Mammary epithelial cell (primary cell): ENCODE measurements around the gene KEAP1.

Experiments
- CTCF ChIP-seq, 2 donors: IDR thresholded peaks in 1 of 2; conservative IDR thresholded peaks in 1 of 2; 2 replicates each; pipeline ENCODE4 v1.5.1; 2011 to 2012; ENCODE audit warnings: inconsistent platforms in 2 of 2, low read length in 2 of 2, mild to moderate bottlenecking in 2 of 2, control low read depth in 1 of 2, low read depth in 1 of 2; ENCODE audit not compliant: insufficient read depth in 1 of 2; ENCODE audit errors: extremely low read depth in 1 of 2
- EZH2 ChIP-seq: IDR thresholded peaks from 2 replicates; pipeline ENCODE4 v1.6.1; 2012; ENCODE audit warnings: low read length, inconsistent platforms, borderline replicate concordance

DNA sequence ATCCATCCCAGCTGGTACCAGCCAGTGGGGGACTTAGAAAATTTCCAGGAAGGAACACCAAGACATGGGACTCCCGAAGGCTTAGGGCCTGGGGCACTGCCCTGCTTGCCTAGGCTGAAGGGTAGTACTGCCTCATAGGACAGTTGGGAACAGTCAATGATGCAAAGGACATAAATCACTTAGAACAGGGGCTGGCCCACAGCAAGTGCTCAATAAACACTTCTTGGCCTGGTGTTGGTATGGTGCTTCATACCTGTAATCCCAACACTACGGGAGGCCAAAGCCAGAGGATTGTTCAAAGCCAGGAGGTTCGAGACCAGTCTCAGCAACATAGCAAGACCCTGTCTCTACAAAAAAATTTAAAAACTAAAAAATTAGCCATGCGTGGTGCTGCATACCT is 5.8 kb downstream of the KEAP1 start:
- TF ChIP-seq CTCF (conservative IDR thresholded peaks at IDR 0.05 in 1 of 2, IDR thresholded peaks at IDR 0.05 in 1 of 2; ENCODE audit: extremely low read depth in 1 of 2, insufficient read depth in 1 of 2, low read depth in 1 of 2, low read length in 2 of 2) (no peak), EZH2 (no peak)
